ENCODE results near the gene ATRNL1.

DNA sequence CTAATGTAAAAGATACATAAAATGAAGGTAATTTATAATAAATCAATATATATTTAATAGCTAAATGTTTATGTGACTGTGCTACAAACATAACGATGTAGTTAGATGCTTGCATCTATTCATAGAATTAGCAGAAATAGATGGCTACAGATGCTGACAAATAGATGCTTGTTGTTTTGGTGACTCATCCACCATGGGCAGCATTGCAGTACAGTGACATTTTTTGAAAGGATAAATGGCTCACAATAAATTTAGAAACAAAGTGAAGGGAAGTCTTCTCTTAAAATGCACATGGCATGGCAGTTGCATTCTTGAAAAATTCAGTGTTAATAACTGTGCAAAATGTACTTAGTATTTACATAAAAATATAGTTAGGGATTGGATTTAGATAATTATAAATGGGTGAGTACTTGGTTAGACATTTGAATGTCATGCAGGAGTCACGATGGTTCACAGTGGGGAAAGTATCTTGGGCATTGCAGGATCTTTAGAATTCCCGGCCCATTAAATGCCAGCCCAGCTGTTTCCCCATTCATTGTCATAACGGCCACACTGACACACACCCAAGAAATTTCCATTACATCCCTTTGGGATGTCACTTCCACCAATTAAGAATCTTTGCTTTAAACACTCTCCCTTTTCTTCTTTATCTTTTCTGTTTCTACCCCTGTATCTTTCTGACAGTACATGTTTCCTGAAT, 564.1 kb downstream of the ATRNL1 start:
- TF ChIP-seq EZH2 (IDR thresholded peaks at IDR 0.05) = no peak
- TF ChIP-seq, protein P1, sequence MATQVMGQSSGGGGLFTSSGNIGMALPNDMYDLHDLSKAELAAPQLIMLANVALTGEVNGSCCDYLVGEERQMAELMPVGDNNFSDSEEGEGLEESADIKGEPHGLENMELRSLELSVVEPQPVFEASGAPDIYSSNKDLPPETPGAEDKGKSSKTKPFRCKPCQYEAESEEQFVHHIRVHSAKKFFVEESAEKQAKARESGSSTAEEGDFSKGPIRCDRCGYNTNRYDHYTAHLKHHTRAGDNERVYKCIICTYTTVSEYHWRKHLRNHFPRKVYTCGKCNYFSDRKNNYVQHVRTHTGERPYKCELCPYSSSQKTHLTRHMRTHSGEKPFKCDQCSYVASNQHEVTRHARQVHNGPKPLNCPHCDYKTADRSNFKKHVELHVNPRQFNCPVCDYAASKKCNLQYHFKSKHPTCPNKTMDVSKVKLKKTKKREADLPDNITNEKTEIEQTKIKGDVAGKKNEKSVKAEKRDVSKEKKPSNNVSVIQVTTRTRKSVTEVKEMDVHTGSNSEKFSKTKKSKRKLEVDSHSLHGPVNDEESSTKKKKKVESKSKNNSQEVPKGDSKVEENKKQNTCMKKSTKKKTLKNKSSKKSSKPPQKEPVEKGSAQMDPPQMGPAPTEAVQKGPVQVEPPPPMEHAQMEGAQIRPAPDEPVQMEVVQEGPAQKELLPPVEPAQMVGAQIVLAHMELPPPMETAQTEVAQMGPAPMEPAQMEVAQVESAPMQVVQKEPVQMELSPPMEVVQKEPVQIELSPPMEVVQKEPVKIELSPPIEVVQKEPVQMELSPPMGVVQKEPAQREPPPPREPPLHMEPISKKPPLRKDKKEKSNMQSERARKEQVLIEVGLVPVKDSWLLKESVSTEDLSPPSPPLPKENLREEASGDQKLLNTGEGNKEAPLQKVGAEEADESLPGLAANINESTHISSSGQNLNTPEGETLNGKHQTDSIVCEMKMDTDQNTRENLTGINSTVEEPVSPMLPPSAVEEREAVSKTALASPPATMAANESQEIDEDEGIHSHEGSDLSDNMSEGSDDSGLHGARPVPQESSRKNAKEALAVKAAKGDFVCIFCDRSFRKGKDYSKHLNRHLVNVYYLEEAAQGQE (IDR thresholded peaks at IDR 0.05; ENCODE audit: low read depth) = no peak
- TF ChIP-seq, protein P2, sequence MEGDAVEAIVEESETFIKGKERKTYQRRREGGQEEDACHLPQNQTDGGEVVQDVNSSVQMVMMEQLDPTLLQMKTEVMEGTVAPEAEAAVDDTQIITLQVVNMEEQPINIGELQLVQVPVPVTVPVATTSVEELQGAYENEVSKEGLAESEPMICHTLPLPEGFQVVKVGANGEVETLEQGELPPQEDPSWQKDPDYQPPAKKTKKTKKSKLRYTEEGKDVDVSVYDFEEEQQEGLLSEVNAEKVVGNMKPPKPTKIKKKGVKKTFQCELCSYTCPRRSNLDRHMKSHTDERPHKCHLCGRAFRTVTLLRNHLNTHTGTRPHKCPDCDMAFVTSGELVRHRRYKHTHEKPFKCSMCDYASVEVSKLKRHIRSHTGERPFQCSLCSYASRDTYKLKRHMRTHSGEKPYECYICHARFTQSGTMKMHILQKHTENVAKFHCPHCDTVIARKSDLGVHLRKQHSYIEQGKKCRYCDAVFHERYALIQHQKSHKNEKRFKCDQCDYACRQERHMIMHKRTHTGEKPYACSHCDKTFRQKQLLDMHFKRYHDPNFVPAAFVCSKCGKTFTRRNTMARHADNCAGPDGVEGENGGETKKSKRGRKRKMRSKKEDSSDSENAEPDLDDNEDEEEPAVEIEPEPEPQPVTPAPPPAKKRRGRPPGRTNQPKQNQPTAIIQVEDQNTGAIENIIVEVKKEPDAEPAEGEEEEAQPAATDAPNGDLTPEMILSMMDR (IDR thresholded peaks at IDR 0.05 in 2 of 3, conservative IDR thresholded peaks at IDR 0.05 in 1 of 3; ENCODE audit: borderline replicate concordance in 1 of 3, insufficient read depth in 1 of 3, low read depth in 2 of 3, low read length in 2 of 3) = no peak
